A673 (cell line): ENCODE measurements around the gene NCOA3. TPM values are rescaled to one million over a fixed set of nuclear protein-coding genes. Genes with fewer than 3 reads are reported as not detected.

ENCODE experiments used
- BruUV-seq: library from RNA; stranded (reverse); fragments of 400-500 nt; replicated peaks from 2 replicates; lab custom pipeline; 2021; lab: Mats Ljungman, UMichigan
- CTCF ChIA-PET: fragments of 300-600 bp; sonication (Branson Sonifier 250); formaldehyde crosslinking; loops from one replicate; lab custom pipeline; 2022; ENCODE audit warnings: antibody characterized with exemption; lab: Charles Lee
- POLR2A ChIA-PET: fragments of 300-600 bp; sonication (Branson Sonifier 250); formaldehyde crosslinking; loops from one replicate; lab custom pipeline; 2022; ENCODE audit warnings: antibody characterized with exemption; ENCODE audit not compliant: low non-redundant PET; lab: Charles Lee
- DNase-seq: peaks from one replicate; pipeline ENCODE4 v3.0.0-alpha.2; 2015; ENCODE audit warnings: low spot score
- H3K27ac ChIP-seq: fragments of 200-600 bp; sonication (generic); 2 replicates; pipeline ENCODE4 v1.5.1; 2016; ENCODE audit warnings: mixed run types, low read depth, mild to moderate bottlenecking, mixed read lengths, antibody characterized with exemption, low read length; ENCODE audit not compliant: poor library complexity, severe bottlenecking
- H3K27me3 ChIP-seq: fragments of 200-600 bp; sonication (generic); replicated peaks from 2 replicates; pipeline ENCODE4 v1.6.1; 2017; ENCODE audit warnings: mixed run types, low read depth, mild to moderate bottlenecking, mixed read lengths, antibody characterized with exemption, low read length; ENCODE audit not compliant: insufficient read depth, poor library complexity
- H3K36me3 ChIP-seq: fragments of 200-600 bp; sonication (generic); 2 replicates; pipeline ENCODE4 v1.6.1; 2016; ENCODE audit warnings: mixed run types, mild to moderate bottlenecking, mixed read lengths, antibody characterized with exemption, low read length; ENCODE audit not compliant: insufficient read depth, poor library complexity, severe bottlenecking
- H3K4me1 ChIP-seq: fragments of 200-600 bp; sonication (generic); 2 replicates; pipeline ENCODE4 v1.6.1; 2017; ENCODE audit warnings: mixed run types, mild to moderate bottlenecking, mixed read lengths, antibody characterized with exemption, low read length; ENCODE audit not compliant: insufficient read depth, poor library complexity, severe bottlenecking
- H3K4me3 ChIP-seq: fragments of 200-600 bp; sonication (generic); 2 replicates; pipeline ENCODE4 v1.5.1; 2016; ENCODE audit warnings: low read depth, mixed run types, mild to moderate bottlenecking, mixed read lengths, low read length; ENCODE audit not compliant: poor library complexity, severe bottlenecking
- H3K9me3 ChIP-seq: fragments of 200-600 bp; sonication (generic); 2 replicates; pipeline ENCODE4 v1.6.1; 2016; ENCODE audit warnings: mixed run types, low read depth, mild to moderate bottlenecking, mixed read lengths, antibody characterized with exemption, low read length; ENCODE audit not compliant: poor library complexity, severe bottlenecking
- EZH2 ChIP-seq: fragments of 200-600 bp; sonication (generic); IDR thresholded peaks from 2 replicates; pipeline ENCODE4 v1.6.1; 2017; ENCODE audit warnings: borderline replicate concordance, low read depth, mild to moderate bottlenecking, mixed read lengths, antibody characterized with exemption, low read length; ENCODE audit not compliant: poor library complexity, severe bottlenecking
- intact Hi-C: fragments of 100-400 bp; cut with micrococcal nuclease; formaldehyde crosslinking; loops from one replicate; pipeline ENCODE4 v1.10.0; 2022; ENCODE audit not compliant: unreplicated experiment
- total RNA-seq: library from RNA; stranded (reverse); gene quantifications from 2 replicates; pipeline ENCODE4 v1.2.3, GENCODE V29; 2021
- TF ChIP-seq, protein P1 (sequence below): fragments of 300-800, 200-600 bp; sonication (generic); conservative IDR thresholded peaks from 2 replicates; pipeline ENCODE4 v1.5.1; 2017; ENCODE audit warnings: low read depth, mild to moderate bottlenecking, antibody characterized with exemption, low read length, moderate library complexity, mixed read lengths

Gene NCOA3
- total RNA-seq, 1 experiment from 2014 or later = 26.8 TPM

DNA sequence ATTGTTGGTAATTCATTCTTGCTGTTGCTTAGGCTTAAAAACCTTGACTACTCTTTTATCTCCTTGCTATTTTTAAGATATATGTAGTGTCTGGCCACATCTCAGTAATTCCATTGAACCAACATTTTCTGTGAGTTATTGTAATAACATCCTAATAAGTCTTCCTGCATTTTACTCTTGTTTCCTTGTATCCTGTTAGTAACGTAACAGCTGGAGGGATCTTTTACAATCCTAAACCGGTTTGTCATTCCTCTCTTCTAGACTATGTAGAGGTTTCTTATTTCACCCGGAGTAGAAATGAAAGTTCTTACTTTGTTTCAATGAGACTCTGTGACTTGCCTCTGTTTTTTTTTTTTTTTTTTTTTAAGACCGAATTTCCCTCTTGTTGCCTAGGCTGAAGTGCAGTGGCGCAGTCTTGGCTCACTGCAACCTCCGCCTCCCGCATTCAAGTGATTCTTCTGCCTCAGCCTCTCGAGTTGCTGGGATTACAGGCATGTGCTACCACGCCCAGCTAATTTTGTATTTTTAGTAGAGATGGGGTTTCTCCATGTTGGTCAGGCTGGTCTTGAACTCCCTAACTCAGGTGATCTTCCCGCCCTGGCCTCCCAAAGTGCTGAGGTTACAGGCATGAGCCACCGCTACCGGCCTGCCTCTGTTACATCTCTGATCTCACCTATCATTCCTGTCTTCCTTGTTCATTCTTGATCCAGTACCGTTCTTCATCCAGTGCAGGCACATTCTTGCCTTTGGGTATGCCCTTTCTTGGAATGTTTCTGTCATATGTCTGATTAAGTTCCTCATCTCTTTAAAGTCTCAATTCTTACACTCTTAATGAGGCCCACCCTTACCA lies 44.7 kb downstream of the NCOA3 start:
- BruUV-seq = no TSS peak
- intact Hi-C loops = no loop called here
- CTCF ChIA-PET = no interaction called here
- H3K4me1 ChIP-seq = peaks cover 27% of the 10 kb centered on the region
- no peak overlapping the region for H3K27ac ChIP-seq
- no peak overlapping the region for H3K4me3 ChIP-seq
- H3K27me3 ChIP-seq = no peaks in the 10 kb centered on the region
- H3K36me3 ChIP-seq = no peaks in the 10 kb centered on the region
- no peak for DNase-seq
- POLR2A ChIA-PET = no interaction called here
- TF ChIP-seq, protein P1, sequence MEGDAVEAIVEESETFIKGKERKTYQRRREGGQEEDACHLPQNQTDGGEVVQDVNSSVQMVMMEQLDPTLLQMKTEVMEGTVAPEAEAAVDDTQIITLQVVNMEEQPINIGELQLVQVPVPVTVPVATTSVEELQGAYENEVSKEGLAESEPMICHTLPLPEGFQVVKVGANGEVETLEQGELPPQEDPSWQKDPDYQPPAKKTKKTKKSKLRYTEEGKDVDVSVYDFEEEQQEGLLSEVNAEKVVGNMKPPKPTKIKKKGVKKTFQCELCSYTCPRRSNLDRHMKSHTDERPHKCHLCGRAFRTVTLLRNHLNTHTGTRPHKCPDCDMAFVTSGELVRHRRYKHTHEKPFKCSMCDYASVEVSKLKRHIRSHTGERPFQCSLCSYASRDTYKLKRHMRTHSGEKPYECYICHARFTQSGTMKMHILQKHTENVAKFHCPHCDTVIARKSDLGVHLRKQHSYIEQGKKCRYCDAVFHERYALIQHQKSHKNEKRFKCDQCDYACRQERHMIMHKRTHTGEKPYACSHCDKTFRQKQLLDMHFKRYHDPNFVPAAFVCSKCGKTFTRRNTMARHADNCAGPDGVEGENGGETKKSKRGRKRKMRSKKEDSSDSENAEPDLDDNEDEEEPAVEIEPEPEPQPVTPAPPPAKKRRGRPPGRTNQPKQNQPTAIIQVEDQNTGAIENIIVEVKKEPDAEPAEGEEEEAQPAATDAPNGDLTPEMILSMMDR = no peak
- TF ChIP-seq EZH2 = no peak
- no peaks in the 10 kb centered on the region for H3K9me3 ChIP-seq

DNA sequence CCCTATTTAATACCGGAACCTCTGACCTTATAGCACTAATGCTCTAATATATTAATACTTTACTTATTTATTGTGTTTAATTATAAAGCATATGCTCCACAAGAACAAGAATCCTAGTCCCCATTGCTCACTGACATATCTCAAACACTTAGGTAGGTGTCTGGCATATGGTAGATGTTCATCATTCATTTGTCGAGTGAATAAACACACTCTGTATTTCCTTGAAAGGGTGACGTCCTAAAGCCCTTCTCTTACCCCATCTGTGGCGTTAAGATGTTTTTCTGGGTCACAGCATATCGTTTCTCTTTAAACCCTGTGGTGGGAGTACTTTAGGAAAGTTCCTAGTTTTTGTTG lies 45.3 kb downstream of the NCOA3 start:
- H3K36me3 ChIP-seq = no peaks in the 10 kb centered on the region
- H3K4me3 ChIP-seq = no peak overlapping the region
- no peak for TF ChIP-seq EZH2
- TF ChIP-seq, protein P1 = no peak
- BruUV-seq = no TSS peak
- CTCF ChIA-PET = no interaction called here
- no peak for DNase-seq
- no peaks in the 10 kb centered on the region for H3K27me3 ChIP-seq
- H3K9me3 ChIP-seq = no peaks in the 10 kb centered on the region
- intact Hi-C loops = no loop called here
- H3K27ac ChIP-seq = no peak overlapping the region
- POLR2A ChIA-PET = no interaction called here
- H3K4me1 ChIP-seq = peaks cover 28% of the 10 kb centered on the region

DNA sequence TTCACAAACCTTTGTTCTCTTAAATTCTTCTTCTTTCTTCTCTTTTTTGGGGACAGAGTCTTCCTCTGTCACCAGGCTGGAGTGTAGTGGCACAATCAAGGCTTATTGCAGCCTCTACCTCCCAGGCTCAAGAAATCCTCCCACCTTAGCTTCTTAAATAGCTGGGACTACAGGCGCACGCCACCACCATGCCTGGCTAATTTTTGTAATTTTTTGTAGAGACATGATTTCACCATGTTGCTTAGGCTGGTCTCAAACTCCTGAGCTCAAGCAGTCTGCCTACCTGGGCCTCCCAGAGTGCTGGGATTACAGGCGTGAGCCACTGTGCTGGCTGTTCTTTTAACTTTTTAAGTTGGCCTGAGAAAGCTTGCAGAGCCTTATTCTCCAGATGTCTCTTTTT lies 48.0 kb downstream of the NCOA3 start:
- no peaks in the 10 kb centered on the region for H3K9me3 ChIP-seq
- no peaks in the 10 kb centered on the region for H3K36me3 ChIP-seq
- CTCF ChIA-PET = no interaction called here
- no peak overlapping the region for H3K4me3 ChIP-seq
- H3K27me3 ChIP-seq = no peaks in the 10 kb centered on the region
- no peak for DNase-seq
- H3K27ac ChIP-seq = no peak overlapping the region
- TF ChIP-seq, protein P1 = no peak
- no peak for TF ChIP-seq EZH2
- intact Hi-C loops = no loop called here
- POLR2A ChIA-PET = no interaction called here
- BruUV-seq = no TSS peak
- H3K4me1 ChIP-seq = peaks cover 18% of the 10 kb centered on the region
